T-cell (primary cell): ENCODE measurements around the gene ZDHHC13. TPM values are rescaled to one million over a fixed set of nuclear protein-coding genes. Genes with fewer than 3 reads are reported as not detected.

ENCODE experiments used
- ATAC-seq, 4 experiments: fragments of 200-7000 bp in 3 of 4; fragments of 150-1000 bp in 1 of 4; cut with Tn5 transposase; replicated peaks in 1 of 4; 1 replicate in 3 of 4; 2 replicates in 1 of 4; pipeline ENCODE4 v1.10.0; 2021; ENCODE audit warnings: moderate library complexity in 3 of 4, mild to moderate bottlenecking in 2 of 4, moderate number of reproducible peaks in 1 of 4
- CTCF ChIA-PET, 2 donors: fragments of 300-600 bp; sonication (Branson Sonifier 250); formaldehyde crosslinking; loops; one replicate each; lab custom pipeline; 2022; ENCODE audit warnings: antibody characterized with exemption in 2 of 2; lab: Charles Lee
- POLR2A ChIA-PET, 2 donors: fragments of 300-600 bp; sonication (Branson Sonifier 250); formaldehyde crosslinking; loops; one replicate each; lab custom pipeline; 2022; ENCODE audit warnings: antibody characterized with exemption in 2 of 2; lab: Charles Lee
- DNase-seq, 35 experiments: peaks; one replicate each; pipeline versions ENCODE4 v3.0.0 to v3.0.0-alpha.2; 2013 to 2023
- H3K27ac ChIP-seq: one replicate; pipeline ENCODE4 v1.5.1; 2013; ENCODE audit warnings: low read length
- H3K27me3 ChIP-seq, 2 experiments: replicated peaks in 1 of 2; 1 replicate in 1 of 2; 2 replicates in 1 of 2; pipeline versions ENCODE4 v1.6.1 to v1.7.0; 2013; ENCODE audit warnings: low read length in 1 of 2, mixed read lengths in 1 of 2; ENCODE audit not compliant: control insufficient read depth in 2 of 2, insufficient read depth in 2 of 2; ENCODE audit errors: extremely low read depth in 1 of 2
- H3K36me3 ChIP-seq, 2 donors: 1 replicate in 1 of 2; 2 replicates in 1 of 2; pipeline versions ENCODE4 v1.6.1 to v1.7.0; 2013; ENCODE audit warnings: low read length in 1 of 2; ENCODE audit not compliant: control insufficient read depth in 2 of 2, insufficient read depth in 1 of 2; ENCODE audit errors: extremely low read depth in 1 of 2
- H3K4me1 ChIP-seq, 2 experiments: 1 replicate in 1 of 2; 2 replicates in 1 of 2; pipeline versions ENCODE4 v1.6.1 to v1.7.0; 2013; ENCODE audit warnings: low read length in 2 of 2, mixed read lengths in 1 of 2; ENCODE audit not compliant: insufficient read depth in 2 of 2, control insufficient read depth in 1 of 2; ENCODE audit errors: extremely low read depth in 1 of 2
- H3K4me3 ChIP-seq, 2 donors: 1 replicate in 1 of 2; 2 replicates in 1 of 2; pipeline versions ENCODE4 v1.5.1 to v1.7.0; 2013; ENCODE audit warnings: mild to moderate bottlenecking in 2 of 2, low read length in 1 of 2, moderate library complexity in 1 of 2; ENCODE audit not compliant: control insufficient read depth in 1 of 2; ENCODE audit errors: extremely low read depth in 1 of 2
- H3K9me3 ChIP-seq: 2 replicates; pipeline ENCODE4 v1.7.0; 2013
- H3K27ac Mint-ChIP-seq, 2 donors: one replicate each; pipeline ENCODE4 v1.8.0; 2020 to 2021; ENCODE audit warnings: mild to moderate bottlenecking in 2 of 2, mixed read lengths in 2 of 2
- H3K27me3 Mint-ChIP-seq, 2 donors: one replicate each; pipeline ENCODE4 v1.8.0; 2021 to 2022; ENCODE audit warnings: mixed read lengths in 2 of 2
- H3K36me3 Mint-ChIP-seq: one replicate; pipeline ENCODE4 v1.8.0; 2021; ENCODE audit warnings: mixed read lengths
- H3K4me1 Mint-ChIP-seq, 3 donors: one replicate each; pipeline ENCODE4 v1.8.0; 2020 to 2022; ENCODE audit warnings: mixed read lengths in 3 of 3, mild to moderate bottlenecking in 1 of 3
- H3K4me3 Mint-ChIP-seq, 3 donors: one replicate each; pipeline ENCODE4 v1.8.0; 2020 to 2022; ENCODE audit warnings: mild to moderate bottlenecking in 3 of 3, mixed read lengths in 3 of 3, moderate library complexity in 3 of 3
- H3K9me3 Mint-ChIP-seq, 3 donors: one replicate each; pipeline ENCODE4 v1.8.0; 2020 to 2022; ENCODE audit warnings: mixed read lengths in 3 of 3
- WGBS: methylation state at CpG from one replicate; pipeline ENCODE4 v1.1.5; 2013; ENCODE audit warnings: missing lambda C conversion rate; ENCODE audit not compliant: insufficient coverage; 5-methylcytosine and 5-hydroxymethylcytosine counted together
- total RNA-seq, 35 experiments: library from RNA in 6 of 35; stranded (reverse) in 6 of 35; fragments of 120-200 nt in 1 of 35; gene quantifications; one replicate each; pipeline versions ENCODE4 v1.2.1 to v1.2.4 and lab custom pipeline; 2013 to 2026

Gene ZDHHC13
- 10 to 100 TPM; 10.2 to 16.3 (median 13.4) TPM for total RNA-seq
- total RNA-seq (2013): 18.6 TPM
- 10.8 to 37.4 (median 24.4) reads per million in 29 experiments for total RNA-seq (lab: John Stamatoyannopoulos, UW)

- peaks cover 12% of the 10 kb centered on the region for H3K36me3 Mint-ChIP-seq
- Histone ChIP-seq H3K4me1 (peaks cover 7 to 21% of the 10 kb centered on the region in 2 experiments), H3K27me3 (peaks cover 0 to 2% of the 10 kb centered on the region in 2 experiments), H3K9me3 (no peaks in the 10 kb centered on the region), H3K4me3 (peak within 1 kb of the TSS; percentile 79 to 97), H3K27ac (peak within 1 kb of the TSS; percentile 43), H3K36me3 (no peaks in the 10 kb centered on the region)
- no peaks in the 10 kb centered on the region for H3K27me3 Mint-ChIP-seq
- H3K4me1 Mint-ChIP-seq: peaks cover 52 to 57% (median 53%) of the 10 kb centered on the region in 3 donors
- peak; percentile 88 to 96 (median 92) for DNase-seq
- H3K4me3 Mint-ChIP-seq: peak within 1 kb of the TSS; percentile 91 to 93 (median 93)
- ChIA-PET POLR2A (interaction anchor here in 1 of 2 donors (0.6 kb wide), 1 partner anchor 25 kb away, joined by 4 read pairs; no protein-coding TSS in a partner anchor), CTCF (interaction anchor here (0.6 to 1.4 kb wide), 3 partner anchors 10 to 46 kb away, joined by 4 to 5 read pairs (median 4); no protein-coding TSS in a partner anchor)
- H3K27ac Mint-ChIP-seq: peak within 1 kb of the TSS; percentile 59 to 80
- under 1% methylated on average over 54 of the region's 61 CpGs for WGBS
- H3K9me3 Mint-ChIP-seq: no peaks in the 10 kb centered on the region
- peak; percentile 99 to 100 (median 99) for ATAC-seq
These were observed at the start of gene ZDHHC13 for GRCh38 chr11:19116971-19117759. ZDHHC13 (plus strand) TSS chr11:19117168; CDS start chr11:19117250, 82 bp downstream.

- 3% methylated on average over 6 of the region's 11 CpGs for WGBS
- H3K4me1 ChIP-seq: peaks cover 0 to 4% of the 10 kb centered on the region in 2 experiments
- DNase-seq (peak in 31 of 35 experiments; percentile 4 to 78 (median 27)), ATAC-seq (peak; percentile 73 to 87 (median 81))
- Mint-ChIP-seq H3K4me3 (peak overlapping the region in 2 of 3 donors; percentile 12 to 38), H3K27ac (no peak overlapping the region), H3K4me1 (peaks cover 0 to 8% (median 7%) of the 10 kb centered on the region in 3 donors), H3K27me3 (peaks cover 21 to 27% of the 10 kb centered on the region in 2 donors), H3K9me3 (peaks cover 6 to 17% (median 14%) of the 10 kb centered on the region in 3 donors), H3K36me3 (no peaks in the 10 kb centered on the region)
- POLR2A ChIA-PET: interaction anchor here in 1 of 2 donors (0.6 to 0.7 kb wide), 2 partner anchors 164 to 1301 kb away, joined by 4 to 11 read pairs; no protein-coding TSS in a partner anchor
- no peaks in the 10 kb centered on the region for H3K36me3 ChIP-seq
- H3K27me3 ChIP-seq: peaks cover 0 to 10% of the 10 kb centered on the region in 2 experiments
- CTCF ChIA-PET: interaction anchor here (0.6 to 1.8 kb wide), 26 partner anchors 8 to 1260 kb away, joined by 3 to 11 read pairs (median 4); partner anchors contain the start of genes ZDHHC13 (in 2 of the 2), MRGPRX2 (in 1 of the 2) and UEVLD (in 1 of the 2)
- no peak overlapping the region for H3K4me3 ChIP-seq
- H3K27ac ChIP-seq: no peak overlapping the region
- no peaks in the 10 kb centered on the region for H3K9me3 ChIP-seq
These were observed 45.7 kb upstream of the ZDHHC13 start for GRCh38 chr11:19071255-19071654.

- WGBS: 91% methylated on average over 5 of the region's 5 CpGs
- CTCF ChIA-PET: interaction anchor here in 1 of 2 donors (1.2 kb wide), 1 partner anchor 12 kb away, joined by 3 read pairs; the partner anchor contains the start of gene MRGPRX2
These were observed 44.5 kb upstream of the ZDHHC13 start for GRCh38 chr11:19072464-19072863.

GRCh38 chr11:19073454-19074415, 43.2 kb upstream of the ZDHHC13 start:
- ChIA-PET POLR2A (no interaction called here), CTCF (interaction anchor here (0.5 to 1.7 kb wide), 6 partner anchors 9 to 772 kb away, joined by 3 to 4 read pairs (median 3); no protein-coding TSS in a partner anchor)
- no peak for ATAC-seq
- H3K4me3 ChIP-seq: no peak overlapping the region
- no peak for DNase-seq
- no peaks in the 10 kb centered on the region for H3K9me3 ChIP-seq
- H3K4me3 Mint-ChIP-seq: no peak overlapping the region
- H3K27me3 Mint-ChIP-seq: peaks cover 14 to 16% of the 10 kb centered on the region in 2 donors
- peaks cover 6 to 12% (median 11%) of the 10 kb centered on the region in 3 donors for H3K9me3 Mint-ChIP-seq
- WGBS: no CpG with 5 or more reads among the region's 10 CpGs
- H3K27ac ChIP-seq: no peak overlapping the region
- peaks cover 0 to 4% of the 10 kb centered on the region in 2 experiments for H3K4me1 ChIP-seq
- peaks cover 0 to 10% of the 10 kb centered on the region in 2 experiments for H3K27me3 ChIP-seq
- H3K27ac Mint-ChIP-seq: no peak overlapping the region
- H3K36me3 ChIP-seq: no peaks in the 10 kb centered on the region
- H3K4me1 Mint-ChIP-seq: peaks cover 0 to 12% (median 7%) of the 10 kb centered on the region in 3 donors
- no peaks in the 10 kb centered on the region for H3K36me3 Mint-ChIP-seq

More at GRCh38 chr11:19072464-19072863, 44.5 kb upstream of the ZDHHC13 start:
- POLR2A ChIA-PET: no interaction called here
- peaks cover 16 to 21% of the 10 kb centered on the region in 2 donors for H3K27me3 Mint-ChIP-seq
- no peaks in the 10 kb centered on the region for H3K36me3 ChIP-seq
- H3K36me3 Mint-ChIP-seq: no peaks in the 10 kb centered on the region
- DNase-seq (no peak), ATAC-seq (no peak)
- H3K9me3 ChIP-seq: no peaks in the 10 kb centered on the region
- no peak overlapping the region for H3K27ac Mint-ChIP-seq
- H3K4me1 Mint-ChIP-seq: peaks cover 0 to 12% (median 7%) of the 10 kb centered on the region in 3 donors
- peaks cover 0 to 10% of the 10 kb centered on the region in 2 experiments for H3K27me3 ChIP-seq
- no peak overlapping the region for H3K27ac ChIP-seq
- H3K4me1 ChIP-seq: peaks cover 0 to 4% of the 10 kb centered on the region in 2 experiments
- H3K4me3 Mint-ChIP-seq: no peak overlapping the region
- no peak overlapping the region for H3K4me3 ChIP-seq
- peaks cover 6 to 17% (median 14%) of the 10 kb centered on the region in 3 donors for H3K9me3 Mint-ChIP-seq

- no peak for DNase-seq
- Histone ChIP-seq H3K9me3 (no peaks in the 10 kb centered on the region), H3K27ac (no peak overlapping the region), H3K27me3 (peaks cover 0 to 8% of the 10 kb centered on the region in 2 experiments), H3K4me1 (peaks cover 0 to 4% of the 10 kb centered on the region in 2 experiments), H3K4me3 (no peak overlapping the region), H3K36me3 (no peaks in the 10 kb centered on the region)
- ChIA-PET CTCF (interaction anchor here (0.6 to 1.6 kb wide), 8 partner anchors 8 to 479 kb away, joined by 3 to 7 read pairs (median 3); no protein-coding TSS in a partner anchor), POLR2A (no interaction called here)
- no peak overlapping the region for H3K4me3 Mint-ChIP-seq
- peaks cover 9 to 17% of the 10 kb centered on the region in 2 donors for H3K27me3 Mint-ChIP-seq
- no peak overlapping the region for H3K27ac Mint-ChIP-seq
- no peaks in the 10 kb centered on the region for H3K9me3 Mint-ChIP-seq
- no peak for ATAC-seq
- H3K4me1 Mint-ChIP-seq: peaks cover 0 to 12% (median 7%) of the 10 kb centered on the region in 3 donors
- 78% methylated on average over 2 of the region's 3 CpGs for WGBS
- no peaks in the 10 kb centered on the region for H3K36me3 Mint-ChIP-seq
These were observed 41.3 kb upstream of the ZDHHC13 start for GRCh38 chr11:19075636-19076035.
